Activated T-helper 1 cell treated with Interleukin-2 at 50 U/mL for 16 hours (primary cell): ENCODE results near the gene PRRC2C.
"Not testable (repeated sequence)": the region's sequence is repeated elsewhere in the genome, so short reads cannot be mapped to it uniquely, and the experiment has no call there.

Experiments
- DNase-seq: peaks from one replicate; pipeline ENCODE4 v3.0.0-alpha.2; 2020; ENCODE audit warnings: low read depth

The PRRC2C gene

GRCh38 chr1:171500304-171500703 is 15.0 kb downstream of the PRRC2C start:
- no peak for DNase-seq

GRCh38 chr1:171500803-171501202 is 15.5 kb downstream of the PRRC2C start:
- DNase-seq = no peak

GRCh38 chr1:171501305-171502024 is 16.1 kb downstream of the PRRC2C start:
- no peak for DNase-seq

- no peak for DNase-seq
These were observed 21.4 kb downstream of the PRRC2C start for GRCh38 chr1:171506525-171507304.

GRCh38 chr1:171507435-171507834 is 22.1 kb downstream of the PRRC2C start:
- no peak for DNase-seq

GRCh38 chr1:171509191-171509590 is 23.9 kb downstream of the PRRC2C start:
- DNase-seq = no peak

GRCh38 chr1:171513743-171514142 is 28.4 kb downstream of the PRRC2C start:
- DNase-seq = no peak

- DNase-seq = no peak
These were observed 30.0 kb downstream of the PRRC2C start for GRCh38 chr1:171515299-171515698.

GRCh38 chr1:171515741-171516140 is 30.4 kb downstream of the PRRC2C start:
- no peak for DNase-seq

GRCh38 chr1:171521567-171521966 is 36.2 kb downstream of the PRRC2C start:
- DNase-seq = no peak

- no peak for DNase-seq
These were observed 45.3 kb downstream of the PRRC2C start for GRCh38 chr1:171530676-171531075.

- DNase-seq = no peak
These were observed 47.2 kb downstream of the PRRC2C start for GRCh38 chr1:171532520-171532919.

GRCh38 chr1:171545523-171545922 is 60.2 kb downstream of the PRRC2C start:
- no peak for DNase-seq

- no peak for DNase-seq
These were observed 64.7 kb downstream of the PRRC2C start for GRCh38 chr1:171550050-171550449.

GRCh38 chr1:171550598-171551100 is 65.3 kb downstream of the PRRC2C start:
- DNase-seq = not testable (repeated sequence)

- not testable (repeated sequence) for DNase-seq
These were observed 68.6 kb downstream of the PRRC2C start for GRCh38 chr1:171553960-171554359.

GRCh38 chr1:171563675-171564074 is 78.3 kb downstream of the PRRC2C start:
- no peak for DNase-seq

- no peak for DNase-seq
These were observed 81.1 kb downstream of the PRRC2C start for GRCh38 chr1:171566467-171566866.

GRCh38 chr1:171570295-171570694 is 85.0 kb downstream of the PRRC2C start:
- DNase-seq = no peak

- no peak for DNase-seq
These were observed 90.8 kb downstream of the PRRC2C start for GRCh38 chr1:171576144-171576543.

GRCh38 chr1:171581226-171581625 is 95.9 kb downstream of the PRRC2C start:
- no peak for DNase-seq

- DNase-seq = no peak
These were observed 96.4 kb downstream of the PRRC2C start for GRCh38 chr1:171581766-171582165.

- no peak for DNase-seq
These were observed 97.3 kb downstream of the PRRC2C start for GRCh38 chr1:171582589-171582988.
